ENCODE measurements around the gene IL23R. TPM values are rescaled to one million over a fixed set of nuclear protein-coding genes. Genes with fewer than 3 reads are reported as not detected.

IL23R gene
- total and polyA plus RNA-seq, 2 donors (not counting 3 experiments of a cell fraction or from before 2014, with no cell fraction given), result not detected

DNA sequence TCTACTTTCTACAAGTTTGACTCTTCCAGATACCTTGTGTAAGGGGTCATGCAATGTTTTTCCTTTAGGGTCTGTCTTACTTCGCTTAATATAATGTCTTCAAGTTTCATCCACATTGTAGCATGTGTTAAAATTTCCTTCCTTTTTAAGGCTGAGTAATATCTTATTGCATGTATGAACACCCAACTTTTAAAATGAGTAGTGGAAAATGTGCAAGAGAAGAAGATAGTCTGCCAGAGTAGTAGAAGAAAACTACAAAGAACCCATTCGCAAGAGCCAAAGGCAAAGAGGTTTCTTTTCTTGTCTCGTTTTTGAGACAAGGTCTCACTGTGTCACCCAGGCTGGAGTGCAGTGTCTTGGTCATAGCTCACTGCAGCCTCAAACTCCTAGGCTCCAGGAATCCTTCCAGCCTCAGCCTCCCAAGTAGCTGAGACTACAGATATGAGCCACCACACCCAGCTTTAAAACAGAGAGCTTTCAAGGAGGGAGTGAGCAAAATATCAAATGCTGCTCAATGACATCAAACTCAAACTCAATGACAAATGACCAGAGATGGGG lies 9.4 kb downstream of the IL23R start:
- FAIRE-seq (no peak), DNase-seq (ENCODE audit: low read depth, low spot score) (no peak)
- intact Hi-C loops (cut with micrococcal nuclease) (no loop called here), dilution Hi-C loops (cut with MboI; ENCODE audit: extremely low pct_ligation_motif_present, low sequenced_read_pairs) (no loop called here)
- no peaks in the 10 kb centered on the region for H3K9me3 ChIP-seq (replicated peaks; ENCODE audit: control insufficient read depth, insufficient read depth, low read length)
- no peak overlapping the region for H3K9ac ChIP-seq (replicated peaks; ENCODE audit: extremely low read depth, insufficient read depth, low read length)
- BruUV-seq (replicated peaks), result no TSS peak
- H3K4me3 ChIP-seq (replicated peaks in 1 of 3; ENCODE audit: insufficient read depth in 1 of 3, low read depth in 1 of 3, low read length in 3 of 3), result no peak overlapping the region
- TF ChIP-seq, protein P1, sequence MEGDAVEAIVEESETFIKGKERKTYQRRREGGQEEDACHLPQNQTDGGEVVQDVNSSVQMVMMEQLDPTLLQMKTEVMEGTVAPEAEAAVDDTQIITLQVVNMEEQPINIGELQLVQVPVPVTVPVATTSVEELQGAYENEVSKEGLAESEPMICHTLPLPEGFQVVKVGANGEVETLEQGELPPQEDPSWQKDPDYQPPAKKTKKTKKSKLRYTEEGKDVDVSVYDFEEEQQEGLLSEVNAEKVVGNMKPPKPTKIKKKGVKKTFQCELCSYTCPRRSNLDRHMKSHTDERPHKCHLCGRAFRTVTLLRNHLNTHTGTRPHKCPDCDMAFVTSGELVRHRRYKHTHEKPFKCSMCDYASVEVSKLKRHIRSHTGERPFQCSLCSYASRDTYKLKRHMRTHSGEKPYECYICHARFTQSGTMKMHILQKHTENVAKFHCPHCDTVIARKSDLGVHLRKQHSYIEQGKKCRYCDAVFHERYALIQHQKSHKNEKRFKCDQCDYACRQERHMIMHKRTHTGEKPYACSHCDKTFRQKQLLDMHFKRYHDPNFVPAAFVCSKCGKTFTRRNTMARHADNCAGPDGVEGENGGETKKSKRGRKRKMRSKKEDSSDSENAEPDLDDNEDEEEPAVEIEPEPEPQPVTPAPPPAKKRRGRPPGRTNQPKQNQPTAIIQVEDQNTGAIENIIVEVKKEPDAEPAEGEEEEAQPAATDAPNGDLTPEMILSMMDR (IDR thresholded peaks at IDR 0.05; ENCODE audit: extremely low read depth in 1 of 2, insufficient read depth in 1 of 2, low read depth in 1 of 2, low read length in 2 of 2), result no peak
- TF ChIP-seq FOS (IDR thresholded peaks at IDR 0.05; ENCODE audit: borderline replicate concordance, insufficient read depth, low read length), result no peak
- TF ChIP-seq EZH2 (IDR thresholded peaks at IDR 0.05; ENCODE audit: borderline replicate concordance, low read depth, low read length, severe bottlenecking), result no peak
- TF ChIP-seq MYC (IDR thresholded peaks at IDR 0.05; ENCODE audit: low read depth, low read length), result no peak
- no peak for TF ChIP-seq GATA2 (IDR thresholded peaks at IDR 0.05; ENCODE audit: insufficient read depth, insufficient read length, low read depth, low read length)
- TF ChIP-seq POLR2A (IDR thresholded peaks at IDR 0.05; ENCODE audit: low read depth, low read length), result no peak
- TF ChIP-seq, protein P2, sequence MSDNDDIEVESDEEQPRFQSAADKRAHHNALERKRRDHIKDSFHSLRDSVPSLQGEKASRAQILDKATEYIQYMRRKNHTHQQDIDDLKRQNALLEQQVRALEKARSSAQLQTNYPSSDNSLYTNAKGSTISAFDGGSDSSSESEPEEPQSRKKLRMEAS (IDR thresholded peaks at IDR 0.05; ENCODE audit: insufficient read depth, insufficient read length), result no peak
- no peak for TF ChIP-seq POLR2AphosphoS5 (IDR thresholded peaks at IDR 0.05; ENCODE audit: insufficient read depth, low read depth, low read length)
- TF ChIP-seq JUN (IDR thresholded peaks at IDR 0.05; ENCODE audit: borderline replicate concordance, insufficient read depth, insufficient read length, low read depth), result no peak
- H3K4me2 ChIP-seq (ENCODE audit: insufficient read depth, low read length), result no peak overlapping the region
- no peaks in the 10 kb centered on the region for H3K36me3 ChIP-seq (ENCODE audit: control insufficient read depth in 2 of 2, extremely low read depth in 1 of 2, insufficient read depth in 2 of 2, low read length in 2 of 2)
- no peaks in the 10 kb centered on the region for H3K4me1 ChIP-seq (ENCODE audit: control insufficient read depth, extremely low read depth, insufficient read depth, low read length)
- CTCF ChIA-PET, result no interaction called here
- H3K79me2 ChIP-seq (ENCODE audit: control insufficient read depth, insufficient read depth, low read length), result no peaks in the 10 kb centered on the region
- H3K9me1 ChIP-seq (replicated peaks; ENCODE audit: control insufficient read depth, extremely low read depth, insufficient read depth, low read length), result no peaks in the 10 kb centered on the region
- H3K27me3 ChIP-seq (ENCODE audit: control insufficient read depth in 2 of 2, insufficient read depth in 2 of 2, low read length in 2 of 2), result peaks cover 3 to 5% of the 10 kb centered on the region in 2 experiments
- POLR2A ChIA-PET, result no interaction called here
- H3K27ac ChIP-seq (ENCODE audit: insufficient read depth, low read depth, low read length), result no peak overlapping the region
- no peaks in the 10 kb centered on the region for H4K20me1 ChIP-seq (replicated peaks; ENCODE audit: control insufficient read depth, extremely low read depth, insufficient read depth, low read length)
- H2AFZ ChIP-seq (ENCODE audit: low read depth, low read length), result no peak overlapping the region
